Ectodermal cell (in vitro differentiated cells): ENCODE measurements around the gene UPK1A.
"Not testable (repeated sequence)": the region's sequence is repeated elsewhere in the genome, so short reads cannot be mapped to it uniquely, and the experiment has no call there.

Source experiments
- H3K27ac ChIP-seq: 2 replicates; pipeline ENCODE4 v1.7.0; 2013; ENCODE audit warnings: mild to moderate bottlenecking, low read depth, low read length; ENCODE audit not compliant: insufficient read depth, poor library complexity, severe bottlenecking
- H3K27me3 ChIP-seq: 2 replicates; pipeline ENCODE4 v1.7.0; 2013; ENCODE audit warnings: mild to moderate bottlenecking, low read length; ENCODE audit not compliant: insufficient read depth, control insufficient read depth, poor library complexity, severe bottlenecking
- H3K36me3 ChIP-seq: one replicate; pipeline ENCODE4 v1.7.0; 2013; ENCODE audit warnings: low read length; ENCODE audit not compliant: control insufficient read depth, insufficient read depth
- H3K4me1 ChIP-seq: one replicate; pipeline ENCODE4 v1.7.0; 2013; ENCODE audit warnings: low read length; ENCODE audit not compliant: control insufficient read depth, insufficient read depth
- H3K4me3 ChIP-seq: 2 replicates; pipeline ENCODE4 v1.7.0; 2013; ENCODE audit warnings: low read depth, low read length, control low read depth; ENCODE audit not compliant: insufficient read depth
- H3K9me3 ChIP-seq: 2 replicates; pipeline ENCODE4 v1.7.0; 2013; ENCODE audit warnings: mild to moderate bottlenecking, low read length, moderate library complexity; ENCODE audit not compliant: control insufficient read depth
- WGBS, 2 experiments: methylation state at CpG; one replicate each; pipeline ENCODE4 v1.1.7; 2013; ENCODE audit warnings: missing lambda C conversion rate in 2 of 2; 5-methylcytosine and 5-hydroxymethylcytosine counted together

Gene UPK1A

GRCh38 chr19:35723671-35724070, 57.4 kb downstream of the UPK1A start:
- Histone ChIP-seq H3K27ac (no peak overlapping the region), H3K4me1 (peaks cover 7% of the 10 kb centered on the region), H3K9me3 (no peaks in the 10 kb centered on the region), H3K36me3 (peaks cover 59% of the 10 kb centered on the region), H3K27me3 (no peaks in the 10 kb centered on the region), H3K4me3 (no peak overlapping the region)
- 96 to 98% methylated on average over 24 of the region's 24 CpGs for WGBS, 2 experiments

- H3K4me3 ChIP-seq, H3K4me1 ChIP-seq, H3K9me3 ChIP-seq, H3K27me3 ChIP-seq, H3K27ac ChIP-seq: not testable (repeated sequence)
- 94% methylated on average over 7 of the region's 7 CpGs for WGBS, 2 experiments
- peaks cover 64% of the 10 kb centered on the region for H3K36me3 ChIP-seq
Observed at GRCh38 chr19:35724132-35724531, 57.8 kb downstream of the UPK1A start.

GRCh38 chr19:35724560-35724959, 58.2 kb downstream of the UPK1A start:
- H3K36me3 ChIP-seq = peaks cover 66% of the 10 kb centered on the region
- H3K27ac ChIP-seq = no peak overlapping the region
- H3K9me3 ChIP-seq = no peaks in the 10 kb centered on the region
- WGBS, 2 experiments = 95 to 98% methylated on average over 12 of the region's 12 CpGs
- no peaks in the 10 kb centered on the region for H3K27me3 ChIP-seq
- no peaks in the 10 kb centered on the region for H3K4me1 ChIP-seq
- no peak overlapping the region for H3K4me3 ChIP-seq

GRCh38 chr19:35725216-35725861, 59.0 kb downstream of the UPK1A start:
- WGBS, 2 experiments = 93 to 95% methylated on average over 23 of the region's 23 CpGs
- Histone ChIP-seq H3K36me3 (peaks cover 66% of the 10 kb centered on the region), H3K4me1 (no peaks in the 10 kb centered on the region), H3K9me3 (no peaks in the 10 kb centered on the region), H3K27ac (no peak overlapping the region), H3K27me3 (no peaks in the 10 kb centered on the region), H3K4me3 (no peak overlapping the region)

- no peak overlapping the region for H3K4me3 ChIP-seq
- WGBS, 2 experiments = 95 to 96% methylated on average over 25 of the region's 25 CpGs
- no peaks in the 10 kb centered on the region for H3K27me3 ChIP-seq
- no peaks in the 10 kb centered on the region for H3K9me3 ChIP-seq
- H3K4me1 ChIP-seq = no peaks in the 10 kb centered on the region
- no peak overlapping the region for H3K27ac ChIP-seq
- peaks cover 73% of the 10 kb centered on the region for H3K36me3 ChIP-seq
Observed at GRCh38 chr19:35727053-35727955, 61.0 kb downstream of the UPK1A start.
